ENCODE data around the gene PRR14. TPM values are rescaled to one million over a fixed set of nuclear protein-coding genes. Genes with fewer than 3 reads are reported as not detected.
A peak's percentile ranks its signal among the peaks of the same experiment; 100 is the strongest.

Gene PRR14
- total and polyA plus RNA-seq, 10 of the 15 experiments (the other 5 are each of a cell fraction or from before 2014, with no cell fraction given): 2.5 to 66.8 (median 19.2) TPM

- 0 out of 2 replicates have a peak, but pooled peaks have one; percentile 9 for TF ChIP-seq BCLAF1 (IDR thresholded peaks at IDR 0.05)
- TF ChIP-seq ZZZ3 (IDR thresholded peaks at IDR 0.05; ENCODE audit: control insufficient read depth, insufficient read length, low read depth): no peak
- TF ChIP-seq POLR2A (IDR thresholded peaks at IDR 0.05; ENCODE audit: low read depth, low read length): peak; percentile 66; the same call in 1 of the 2 replicates
- TF ChIP-seq RELA (IDR thresholded peaks at IDR 0.05; ENCODE audit: borderline replicate concordance, partially characterized antibody): peak; percentile 16
- TF ChIP-seq EED (IDR thresholded peaks at IDR 0.05; ENCODE audit: low read depth): no peak
- no peak; the same call in 1 of the 2 replicates for TF ChIP-seq MTA2 (IDR thresholded peaks at IDR 0.05; ENCODE audit: low read depth)
- TF ChIP-seq HDAC6 (IDR thresholded peaks at IDR 0.05; ENCODE audit: unreplicated experiment): no peak
- TF ChIP-seq, protein P1, sequence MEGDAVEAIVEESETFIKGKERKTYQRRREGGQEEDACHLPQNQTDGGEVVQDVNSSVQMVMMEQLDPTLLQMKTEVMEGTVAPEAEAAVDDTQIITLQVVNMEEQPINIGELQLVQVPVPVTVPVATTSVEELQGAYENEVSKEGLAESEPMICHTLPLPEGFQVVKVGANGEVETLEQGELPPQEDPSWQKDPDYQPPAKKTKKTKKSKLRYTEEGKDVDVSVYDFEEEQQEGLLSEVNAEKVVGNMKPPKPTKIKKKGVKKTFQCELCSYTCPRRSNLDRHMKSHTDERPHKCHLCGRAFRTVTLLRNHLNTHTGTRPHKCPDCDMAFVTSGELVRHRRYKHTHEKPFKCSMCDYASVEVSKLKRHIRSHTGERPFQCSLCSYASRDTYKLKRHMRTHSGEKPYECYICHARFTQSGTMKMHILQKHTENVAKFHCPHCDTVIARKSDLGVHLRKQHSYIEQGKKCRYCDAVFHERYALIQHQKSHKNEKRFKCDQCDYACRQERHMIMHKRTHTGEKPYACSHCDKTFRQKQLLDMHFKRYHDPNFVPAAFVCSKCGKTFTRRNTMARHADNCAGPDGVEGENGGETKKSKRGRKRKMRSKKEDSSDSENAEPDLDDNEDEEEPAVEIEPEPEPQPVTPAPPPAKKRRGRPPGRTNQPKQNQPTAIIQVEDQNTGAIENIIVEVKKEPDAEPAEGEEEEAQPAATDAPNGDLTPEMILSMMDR (IDR thresholded peaks at IDR 0.05 in 2 of 3, conservative IDR thresholded peaks at IDR 0.05 in 1 of 3; ENCODE audit: control insufficient read depth in 2 of 3, extremely low read depth in 1 of 3, insufficient read depth in 1 of 3, low read depth in 3 of 3, low read length in 3 of 3): peak in 2 of 3 experiments; percentile 18 to 27; a peak in 3 of 6 replicates
- no peak for TF ChIP-seq SUZ12 (IDR thresholded peaks at IDR 0.05; ENCODE audit: unreplicated experiment)
- TF ChIP-seq TARDBP (IDR thresholded peaks at IDR 0.05; ENCODE audit: borderline replicate concordance): no peak
- TF ChIP-seq SP1 (IDR thresholded peaks at IDR 0.05; ENCODE audit: low read depth, low read length): no peak
- no peak for TF ChIP-seq RAD21 (IDR thresholded peaks at IDR 0.05; ENCODE audit: insufficient read depth, low read depth, low read length)
- TF ChIP-seq BACH1 (IDR thresholded peaks at IDR 0.05; ENCODE audit: borderline replicate concordance): peak; percentile 71; the same call in 1 of the 2 replicates
- TF ChIP-seq NFYB (IDR thresholded peaks at IDR 0.05; ENCODE audit: insufficient read depth, low read depth, low read length): 0 out of 2 replicates have a peak, but pooled peaks have one; percentile 8
- no peak for TF ChIP-seq SMC3 (IDR thresholded peaks at IDR 0.05; ENCODE audit: borderline replicate concordance, low read length)
- no peak; the same call in 1 of the 2 replicates for TF ChIP-seq TBL1XR1 (IDR thresholded peaks at IDR 0.05; ENCODE audit: low read depth, low read length)
- peak; percentile 20; the same call in 1 of the 2 replicates for TF ChIP-seq POLR2AphosphoS2 (IDR thresholded peaks at IDR 0.05; ENCODE audit: low read depth, low read length)
- no peak for TF ChIP-seq ASH2L (IDR thresholded peaks at IDR 0.05; ENCODE audit: borderline replicate concordance, low read depth)
- TF ChIP-seq TCF12 (IDR thresholded peaks at IDR 0.05; ENCODE audit: low read depth, low read length): no peak
- 0 out of 2 replicates have a peak, but pooled peaks have one; percentile 26 for TF ChIP-seq CHD2 (IDR thresholded peaks at IDR 0.05; ENCODE audit: borderline replicate concordance, low read depth, low read length)
- TF ChIP-seq RCOR1 (conservative IDR thresholded peaks at IDR 0.05; ENCODE audit: low read depth, low read length): no peak
- no peak for TF ChIP-seq RUNX3 (IDR thresholded peaks at IDR 0.05; ENCODE audit: low read length)
- TF ChIP-seq FOS (IDR thresholded peaks at IDR 0.05; ENCODE audit: borderline replicate concordance, extremely low read depth, insufficient read length): no peak
- peak; percentile 82; the same call in 1 of the 2 replicates for TF ChIP-seq DPF2 (IDR thresholded peaks at IDR 0.05)
- no peak for TF ChIP-seq SUPT20H (IDR thresholded peaks at IDR 0.05; ENCODE audit: borderline replicate concordance, control insufficient read depth, low read depth, low read length)
- TF ChIP-seq RBBP5 (conservative IDR thresholded peaks at IDR 0.05): 0 out of 2 replicates have a peak, but pooled peaks have one; percentile 73
- 0 out of 2 replicates have a peak, but pooled peaks have one; percentile 7 for TF ChIP-seq FOXK2 (IDR thresholded peaks at IDR 0.05)
Measured at GRCh38 chr16:30658731-30659506, 8.2 kb downstream of the PRR14 start (continued).
